ENCODE data around the gene TMEM132D.

GRCh38 chr12:129613314-129613713 is 290.5 kb downstream of the TMEM132D start:
- TF ChIP-seq, protein P1, sequence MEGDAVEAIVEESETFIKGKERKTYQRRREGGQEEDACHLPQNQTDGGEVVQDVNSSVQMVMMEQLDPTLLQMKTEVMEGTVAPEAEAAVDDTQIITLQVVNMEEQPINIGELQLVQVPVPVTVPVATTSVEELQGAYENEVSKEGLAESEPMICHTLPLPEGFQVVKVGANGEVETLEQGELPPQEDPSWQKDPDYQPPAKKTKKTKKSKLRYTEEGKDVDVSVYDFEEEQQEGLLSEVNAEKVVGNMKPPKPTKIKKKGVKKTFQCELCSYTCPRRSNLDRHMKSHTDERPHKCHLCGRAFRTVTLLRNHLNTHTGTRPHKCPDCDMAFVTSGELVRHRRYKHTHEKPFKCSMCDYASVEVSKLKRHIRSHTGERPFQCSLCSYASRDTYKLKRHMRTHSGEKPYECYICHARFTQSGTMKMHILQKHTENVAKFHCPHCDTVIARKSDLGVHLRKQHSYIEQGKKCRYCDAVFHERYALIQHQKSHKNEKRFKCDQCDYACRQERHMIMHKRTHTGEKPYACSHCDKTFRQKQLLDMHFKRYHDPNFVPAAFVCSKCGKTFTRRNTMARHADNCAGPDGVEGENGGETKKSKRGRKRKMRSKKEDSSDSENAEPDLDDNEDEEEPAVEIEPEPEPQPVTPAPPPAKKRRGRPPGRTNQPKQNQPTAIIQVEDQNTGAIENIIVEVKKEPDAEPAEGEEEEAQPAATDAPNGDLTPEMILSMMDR (conservative IDR thresholded peaks at IDR 0.05; ENCODE audit: low read length): no peak
- no peak for TF ChIP-seq EZH2phosphoT487 (IDR thresholded peaks at IDR 0.05; ENCODE audit: borderline replicate concordance, low read depth, low read length)

All from OCI-LY7 (cell line).